ENCODE results near the gene CRTC2. TPM values are rescaled to one million over a fixed set of nuclear protein-coding genes. Genes with fewer than 3 reads are reported as not detected.

The CRTC2 gene
- total and polyA plus RNA-seq, 4 donors: 5.8 to 53.1 (median 24.0) TPM

GRCh38 chr1:153942766-153943549 lies 15.5 kb downstream of the CRTC2 start:
- 100% methylated on average over 5 of the region's 11 CpGs for WGBS (ENCODE audit: insufficient coverage)
- Histone ChIP-seq H3K27ac (ENCODE audit: low read depth, low read length) (no peak overlapping the region), H3K36me3 (ENCODE audit: control insufficient read depth, insufficient read depth, low read length) (peaks cover 67% of the 10 kb centered on the region), H3K4me1 (ENCODE audit: control insufficient read depth, insufficient read depth, low read length) (peaks cover 20% of the 10 kb centered on the region), H3K9me3 (ENCODE audit: control insufficient read depth, insufficient read depth, low read length) (no peaks in the 10 kb centered on the region), H3K4me3 (ENCODE audit: low read depth, low read length) (no peak overlapping the region), H3K27me3 (ENCODE audit: control insufficient read depth, insufficient read depth, low read length) (no peaks in the 10 kb centered on the region)
- no peak for DNase-seq (ENCODE audit: low read depth in 4 of 6, low spot score in 6 of 6)

GRCh38 chr1:153941826-153942725 lies 16.3 kb downstream of the CRTC2 start:
- peaks cover 68% of the 10 kb centered on the region for H3K36me3 ChIP-seq (ENCODE audit: control insufficient read depth, insufficient read depth, low read length)

GRCh38 chr1:153940756-153941155 lies 17.7 kb downstream of the CRTC2 start:
- WGBS (ENCODE audit: insufficient coverage): 89% methylated on average over 7 of the region's 8 CpGs
- no peaks in the 10 kb centered on the region for H3K9me3 ChIP-seq (ENCODE audit: control insufficient read depth, insufficient read depth, low read length)
- peaks cover 15% of the 10 kb centered on the region for H3K4me1 ChIP-seq (ENCODE audit: control insufficient read depth, insufficient read depth, low read length)
- no peaks in the 10 kb centered on the region for H3K27me3 ChIP-seq (ENCODE audit: control insufficient read depth, insufficient read depth, low read length)
- H3K4me3 ChIP-seq (ENCODE audit: low read depth, low read length): no peak overlapping the region
- no peak for DNase-seq (ENCODE audit: low read depth in 4 of 6, low spot score in 6 of 6)
- no peak overlapping the region for H3K27ac ChIP-seq (ENCODE audit: low read depth, low read length)
- H3K36me3 ChIP-seq (ENCODE audit: control insufficient read depth, insufficient read depth, low read length): peaks cover 81% of the 10 kb centered on the region

More at GRCh38 chr1:153941826-153942725, 16.3 kb downstream of the CRTC2 start:
- peaks cover 20% of the 10 kb centered on the region for H3K4me1 ChIP-seq (ENCODE audit: control insufficient read depth, insufficient read depth, low read length)
- H3K4me3 ChIP-seq (ENCODE audit: low read depth, low read length): no peak overlapping the region
- H3K9me3 ChIP-seq (ENCODE audit: control insufficient read depth, insufficient read depth, low read length): no peaks in the 10 kb centered on the region
- H3K27me3 ChIP-seq (ENCODE audit: control insufficient read depth, insufficient read depth, low read length): no peaks in the 10 kb centered on the region
- no peak overlapping the region for H3K27ac ChIP-seq (ENCODE audit: low read depth, low read length)
- WGBS (ENCODE audit: insufficient coverage): 98% methylated on average over 34 of the region's 34 CpGs
- DNase-seq (ENCODE audit: low read depth in 4 of 6, low spot score in 6 of 6): no peak

GRCh38 chr1:153939476-153939875 lies 18.9 kb downstream of the CRTC2 start:
- no peak overlapping the region for H3K4me3 ChIP-seq (ENCODE audit: low read depth, low read length)
- no peak for DNase-seq (ENCODE audit: low read depth in 4 of 6, low spot score in 6 of 6)
- H3K9me3 ChIP-seq (ENCODE audit: control insufficient read depth, insufficient read depth, low read length): no peaks in the 10 kb centered on the region
- 91% methylated on average over 11 of the region's 12 CpGs for WGBS (ENCODE audit: insufficient coverage)
- H3K36me3 ChIP-seq (ENCODE audit: control insufficient read depth, insufficient read depth, low read length): peaks cover 91% of the 10 kb centered on the region
- H3K4me1 ChIP-seq (ENCODE audit: control insufficient read depth, insufficient read depth, low read length): peaks cover 5% of the 10 kb centered on the region
- H3K27ac ChIP-seq (ENCODE audit: low read depth, low read length): no peak overlapping the region
- H3K27me3 ChIP-seq (ENCODE audit: control insufficient read depth, insufficient read depth, low read length): no peaks in the 10 kb centered on the region

- Histone ChIP-seq H3K36me3 (ENCODE audit: control insufficient read depth, insufficient read depth, low read length) (peaks cover 92% of the 10 kb centered on the region), H3K27me3 (ENCODE audit: control insufficient read depth, insufficient read depth, low read length) (no peaks in the 10 kb centered on the region), H3K4me3 (ENCODE audit: low read depth, low read length) (no peak overlapping the region), H3K27ac (ENCODE audit: low read depth, low read length) (no peak overlapping the region), H3K9me3 (ENCODE audit: control insufficient read depth, insufficient read depth, low read length) (no peaks in the 10 kb centered on the region), H3K4me1 (ENCODE audit: control insufficient read depth, insufficient read depth, low read length) (peaks cover under 1% of the 10 kb centered on the region)
- DNase-seq (ENCODE audit: low read depth in 4 of 6, low spot score in 6 of 6): no peak
- WGBS (ENCODE audit: insufficient coverage): 90% methylated on average over 1 of the region's 3 CpGs
Measured at GRCh38 chr1:153938996-153939395, 19.4 kb downstream of the CRTC2 start.

GRCh38 chr1:153937331-153937730 lies 21.1 kb downstream of the CRTC2 start:
- no peaks in the 10 kb centered on the region for H3K9me3 ChIP-seq (ENCODE audit: control insufficient read depth, insufficient read depth, low read length)
- H3K36me3 ChIP-seq (ENCODE audit: control insufficient read depth, insufficient read depth, low read length): peaks cover 97% of the 10 kb centered on the region
- no peaks in the 10 kb centered on the region for H3K4me1 ChIP-seq (ENCODE audit: control insufficient read depth, insufficient read depth, low read length)
- DNase-seq (ENCODE audit: low read depth in 4 of 6, low spot score in 6 of 6): no peak
- no peak overlapping the region for H3K27ac ChIP-seq (ENCODE audit: low read depth, low read length)
- no peaks in the 10 kb centered on the region for H3K27me3 ChIP-seq (ENCODE audit: control insufficient read depth, insufficient read depth, low read length)
- no peak overlapping the region for H3K4me3 ChIP-seq (ENCODE audit: low read depth, low read length)
- 96% methylated on average over 10 of the region's 10 CpGs for WGBS (ENCODE audit: insufficient coverage)

- no peak for DNase-seq (ENCODE audit: low read depth in 4 of 6, low spot score in 6 of 6)
- Histone ChIP-seq H3K36me3 (ENCODE audit: control insufficient read depth, insufficient read depth, low read length) (peaks cover 95% of the 10 kb centered on the region), H3K4me3 (ENCODE audit: low read depth, low read length) (no peak overlapping the region), H3K4me1 (ENCODE audit: control insufficient read depth, insufficient read depth, low read length) (no peaks in the 10 kb centered on the region), H3K9me3 (ENCODE audit: control insufficient read depth, insufficient read depth, low read length) (no peaks in the 10 kb centered on the region), H3K27me3 (ENCODE audit: control insufficient read depth, insufficient read depth, low read length) (no peaks in the 10 kb centered on the region), H3K27ac (ENCODE audit: low read depth, low read length) (no peak overlapping the region)
- 92% methylated on average over 12 of the region's 12 CpGs for WGBS (ENCODE audit: insufficient coverage)
Measured at GRCh38 chr1:153936011-153936802, 22.2 kb downstream of the CRTC2 start.

GRCh38 chr1:153934746-153935145 lies 23.7 kb downstream of the CRTC2 start:
- no peaks in the 10 kb centered on the region for H3K9me3 ChIP-seq (ENCODE audit: control insufficient read depth, insufficient read depth, low read length)
- no peak overlapping the region for H3K4me3 ChIP-seq (ENCODE audit: low read depth, low read length)
- H3K4me1 ChIP-seq (ENCODE audit: control insufficient read depth, insufficient read depth, low read length): no peaks in the 10 kb centered on the region
- H3K27me3 ChIP-seq (ENCODE audit: control insufficient read depth, insufficient read depth, low read length): no peaks in the 10 kb centered on the region
- H3K27ac ChIP-seq (ENCODE audit: low read depth, low read length): no peak overlapping the region
- WGBS (ENCODE audit: insufficient coverage): 99% methylated on average over 9 of the region's 9 CpGs
- no peak for DNase-seq (ENCODE audit: low read depth in 4 of 6, low spot score in 6 of 6)
- H3K36me3 ChIP-seq (ENCODE audit: control insufficient read depth, insufficient read depth, low read length): peaks cover 90% of the 10 kb centered on the region

- H3K27ac ChIP-seq (ENCODE audit: low read depth, low read length): no peak overlapping the region
- DNase-seq (ENCODE audit: low read depth in 4 of 6, low spot score in 6 of 6): no peak
- H3K27me3 ChIP-seq (ENCODE audit: control insufficient read depth, insufficient read depth, low read length): no peaks in the 10 kb centered on the region
- H3K4me3 ChIP-seq (ENCODE audit: low read depth, low read length): no peak overlapping the region
- no peaks in the 10 kb centered on the region for H3K9me3 ChIP-seq (ENCODE audit: control insufficient read depth, insufficient read depth, low read length)
- peaks cover 6% of the 10 kb centered on the region for H3K4me1 ChIP-seq (ENCODE audit: control insufficient read depth, insufficient read depth, low read length)
- peaks cover 88% of the 10 kb centered on the region for H3K36me3 ChIP-seq (ENCODE audit: control insufficient read depth, insufficient read depth, low read length)
- 97% methylated on average over 9 of the region's 11 CpGs for WGBS (ENCODE audit: insufficient coverage)
Measured at GRCh38 chr1:153933955-153934354, 24.5 kb downstream of the CRTC2 start.
